Heart left ventricle (tissue), 13 donors: ENCODE measurements around the gene PSEN2.

Source experiments
- POLR2A ChIP-seq, 2 donors: fragments of 450-650 bp; IDR thresholded peaks; one replicate each; pipeline ENCODE4 v1.6.1; 2017; ENCODE audit warnings: antibody characterized with exemption in 2 of 2, mild to moderate bottlenecking in 2 of 2, moderate library complexity in 2 of 2
- TF ChIP-seq, protein P1 (sequence below), 12 donors: fragments of 200-600 bp; sonication (generic) in 4 of 12; IDR thresholded peaks; one replicate each; pipeline versions ENCODE4 v1.5.0 to v1.8.0; 2018 to 2022; ENCODE audit warnings: antibody characterized with exemption in 12 of 12, mild to moderate bottlenecking in 5 of 12
- donor health status: ischemic (EF 13 %, LVEDD 7.1; RV severe dilation, severe dysfunction).
- donor health status: DM: no; HTN: yes; CAD: no.
- donor health status: DM: no; HTN: no; CAD: no.
- donor health status: ischemic (EF 25% LVEDD 6.9; RV normal size, moderate dysfunction).
- donor health status: ischemic (EF 25% LVEDD 5.7; RV mildly dilated, moderate dysfunction).
- donor health status: ischemic (EF 35%, LVEDD 5.7; RV mildly dilated, moderate dysfunction).
- donor health status: nonischemic (EF 11% LVEDD 7.7; RV severe dilation, severe dysfunction).
- donor health status: DM: yes; HTN: yes; CAD: no.
- donor health status: PGD.
- donor health status: ischemic (EF 29% LVEDD 5.4; RV normal size, mild dysfunction).
- donor health status: nonischemic (EF 23%, LVEDD 6.1; RV moderate dilation, normal function).

DNA sequence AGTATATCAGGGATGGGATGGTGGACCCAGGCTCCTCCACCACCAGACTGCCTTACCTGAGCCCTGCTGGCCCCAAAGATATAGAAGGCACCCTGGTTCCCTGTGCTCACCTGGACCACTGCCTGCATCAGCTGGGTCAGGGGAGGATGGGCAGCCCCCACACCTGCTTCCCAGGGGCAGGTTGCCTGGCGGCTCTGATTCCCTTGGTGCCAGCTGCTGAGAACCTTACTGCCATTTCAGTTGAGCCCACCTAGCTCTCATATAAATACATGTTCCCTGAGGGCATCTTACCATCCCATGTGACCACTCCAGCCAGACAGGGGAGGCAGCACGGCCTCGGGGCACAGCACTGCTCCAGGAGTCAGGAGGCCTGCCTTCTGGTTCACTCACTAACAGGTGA is 24.4 kb downstream of the PSEN2 start:
- TF ChIP-seq POLR2A (IDR thresholded peaks at IDR 0.05), result no peak
- TF ChIP-seq, protein P1, sequence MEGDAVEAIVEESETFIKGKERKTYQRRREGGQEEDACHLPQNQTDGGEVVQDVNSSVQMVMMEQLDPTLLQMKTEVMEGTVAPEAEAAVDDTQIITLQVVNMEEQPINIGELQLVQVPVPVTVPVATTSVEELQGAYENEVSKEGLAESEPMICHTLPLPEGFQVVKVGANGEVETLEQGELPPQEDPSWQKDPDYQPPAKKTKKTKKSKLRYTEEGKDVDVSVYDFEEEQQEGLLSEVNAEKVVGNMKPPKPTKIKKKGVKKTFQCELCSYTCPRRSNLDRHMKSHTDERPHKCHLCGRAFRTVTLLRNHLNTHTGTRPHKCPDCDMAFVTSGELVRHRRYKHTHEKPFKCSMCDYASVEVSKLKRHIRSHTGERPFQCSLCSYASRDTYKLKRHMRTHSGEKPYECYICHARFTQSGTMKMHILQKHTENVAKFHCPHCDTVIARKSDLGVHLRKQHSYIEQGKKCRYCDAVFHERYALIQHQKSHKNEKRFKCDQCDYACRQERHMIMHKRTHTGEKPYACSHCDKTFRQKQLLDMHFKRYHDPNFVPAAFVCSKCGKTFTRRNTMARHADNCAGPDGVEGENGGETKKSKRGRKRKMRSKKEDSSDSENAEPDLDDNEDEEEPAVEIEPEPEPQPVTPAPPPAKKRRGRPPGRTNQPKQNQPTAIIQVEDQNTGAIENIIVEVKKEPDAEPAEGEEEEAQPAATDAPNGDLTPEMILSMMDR (IDR thresholded peaks at IDR 0.05), result no peak
